Stomach (tissue), 9 donors: ENCODE results near the gene ACSF3. TPM values are rescaled to one million over a fixed set of nuclear protein-coding genes. Genes with fewer than 3 reads are reported as not detected.

Experiments
- DNase-seq, 2 donors: peaks; one replicate each; pipeline versions ENCODE4 v3.0.0 to v3.0.0-alpha.2; 2013 to 2019
- H3K27ac ChIP-seq, 5 donors: fragments of 200-600 bp in 4 of 5; sonication (generic) in 4 of 5; one replicate each; pipeline ENCODE4 v1.5.1; 2013 to 2019; ENCODE audit warnings: mild to moderate bottlenecking in 1 of 5, moderate library complexity in 1 of 5
- H3K27me3 ChIP-seq, 3 donors: fragments of 200-600 bp; sonication (generic); one replicate each; pipeline ENCODE4 v1.5.1; 2017 to 2019; ENCODE audit warnings: mixed run types in 1 of 3
- H3K36me3 ChIP-seq, 4 donors: fragments of 200-600 bp; sonication (generic); 1 replicate in 3 of 4; 2 replicates in 1 of 4; pipeline ENCODE4 v1.5.1; 2016 to 2019
- H3K4me1 ChIP-seq, 4 donors: fragments of 200-600 bp; sonication (generic); one replicate each; pipeline ENCODE4 v1.5.1; 2016 to 2019
- H3K4me3 ChIP-seq, 4 donors: fragments of 200-600 bp; sonication (generic) in 3 of 4; one replicate each; pipeline ENCODE4 v1.5.1; 2016 to 2019; ENCODE audit warnings: mild to moderate bottlenecking in 1 of 4
- H3K9me3 ChIP-seq, 4 donors: fragments of 200-600 bp; sonication (generic); one replicate each; pipeline ENCODE4 v1.5.1; 2016 to 2019
- EP300 ChIP-seq: sonication (generic); formaldehyde crosslinking; IDR thresholded peaks from one replicate; pipeline ENCODE4 v1.6.1; 2017; ENCODE audit warnings: antibody characterized with exemption
- POLR2A ChIP-seq, 4 donors: fragments of 450-650 bp; IDR thresholded peaks; one replicate each; pipeline ENCODE4 v1.6.1; 2016; ENCODE audit warnings: antibody characterized with exemption in 4 of 4, control low read depth in 2 of 4, mild to moderate bottlenecking in 1 of 4, moderate library complexity in 1 of 4
- POLR2AphosphoS5 ChIP-seq, 3 donors: sonication (generic); formaldehyde crosslinking; IDR thresholded peaks; one replicate each; pipeline ENCODE4 v1.6.1; 2016; ENCODE audit warnings: antibody characterized with exemption in 3 of 3
- WGBS, 5 donors: extraction: QIAGEN DNeasy Blood & Tissue Kit in 3 of 5; methylation state at CpG; one replicate each; pipeline versions ENCODE4 v1.1.5 to v1.1.7; 2013 to 2018; 5-methylcytosine and 5-hydroxymethylcytosine counted together
- intact Hi-C: fragments of 100-400 bp; cut with DNase I; formaldehyde crosslinking; loops from one replicate; pipeline ENCODE4 v1.15.1; 2023; ENCODE audit warnings: low total_unique reads
- polyA plus RNA-seq, 3 donors: library from polyadenylated mRNA; stranded (reverse); fragments of 200-250 nt; gene quantifications; one replicate each; pipeline ENCODE4 v1.2.3, GENCODE V29; 2013
- total RNA-seq, 5 donors: library from RNA; depleted of rRNA; stranded (reverse); fragments of >200 nt; gene quantifications; one replicate each; pipeline versions ENCODE4 v1.1.0 to v1.2.3, GENCODE V29; 2014 to 2016
- TF ChIP-seq, protein P1 (sequence below), 7 experiments: fragments of 450-650 bp in 4 of 7; fragments of 200-600 bp in 3 of 7; sonication (generic) in 3 of 7; IDR thresholded peaks; one replicate each; pipeline ENCODE4 v1.5.1; 2016 to 2019; ENCODE audit warnings: antibody characterized with exemption in 7 of 7, control low read depth in 2 of 7, mild to moderate bottlenecking in 1 of 7
- donor health status: healthy with polysubstance abuse.
- donor health status: Bipolar disorder and iron deficiency.
- donor health status: healthy.

The ACSF3 gene
- total and polyA plus RNA-seq, 8 donors, result 16.9 to 265 (median 30.7) TPM

DNA sequence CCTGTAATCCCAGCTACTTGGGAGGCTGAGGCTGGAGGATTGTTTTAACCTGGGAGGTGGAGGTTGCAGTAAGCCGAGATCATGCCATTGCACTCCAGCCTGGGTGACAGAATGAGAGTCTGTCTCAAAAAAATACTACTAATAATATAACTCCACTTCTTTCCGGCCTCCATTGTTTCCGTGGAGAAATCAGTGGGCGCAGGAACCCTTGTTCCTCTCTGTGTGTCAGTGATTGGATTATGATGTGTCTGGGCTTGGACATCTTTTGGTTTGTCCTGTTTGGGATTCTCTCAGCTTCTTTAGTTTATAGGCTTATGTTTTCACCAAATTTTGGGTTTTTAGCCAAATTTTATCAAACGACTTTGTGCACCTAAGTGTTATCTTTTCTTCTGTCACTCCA lies 36.8 kb downstream of the ACSF3 start:
- no peaks in the 10 kb centered on the region for H3K4me1 ChIP-seq
- H3K27ac ChIP-seq, result no peak overlapping the region
- no peak for DNase-seq
- H3K27me3 ChIP-seq, result no peaks in the 10 kb centered on the region
- H3K4me3 ChIP-seq, result no peak overlapping the region
- peaks cover 19 to 78% (median 65%) of the 10 kb centered on the region in 4 donors for H3K36me3 ChIP-seq
- no peak for TF ChIP-seq POLR2AphosphoS5 (IDR thresholded peaks at IDR 0.05)
- no peak for TF ChIP-seq EP300
- TF ChIP-seq, protein P1, sequence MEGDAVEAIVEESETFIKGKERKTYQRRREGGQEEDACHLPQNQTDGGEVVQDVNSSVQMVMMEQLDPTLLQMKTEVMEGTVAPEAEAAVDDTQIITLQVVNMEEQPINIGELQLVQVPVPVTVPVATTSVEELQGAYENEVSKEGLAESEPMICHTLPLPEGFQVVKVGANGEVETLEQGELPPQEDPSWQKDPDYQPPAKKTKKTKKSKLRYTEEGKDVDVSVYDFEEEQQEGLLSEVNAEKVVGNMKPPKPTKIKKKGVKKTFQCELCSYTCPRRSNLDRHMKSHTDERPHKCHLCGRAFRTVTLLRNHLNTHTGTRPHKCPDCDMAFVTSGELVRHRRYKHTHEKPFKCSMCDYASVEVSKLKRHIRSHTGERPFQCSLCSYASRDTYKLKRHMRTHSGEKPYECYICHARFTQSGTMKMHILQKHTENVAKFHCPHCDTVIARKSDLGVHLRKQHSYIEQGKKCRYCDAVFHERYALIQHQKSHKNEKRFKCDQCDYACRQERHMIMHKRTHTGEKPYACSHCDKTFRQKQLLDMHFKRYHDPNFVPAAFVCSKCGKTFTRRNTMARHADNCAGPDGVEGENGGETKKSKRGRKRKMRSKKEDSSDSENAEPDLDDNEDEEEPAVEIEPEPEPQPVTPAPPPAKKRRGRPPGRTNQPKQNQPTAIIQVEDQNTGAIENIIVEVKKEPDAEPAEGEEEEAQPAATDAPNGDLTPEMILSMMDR (IDR thresholded peaks at IDR 0.05), result no peak
- no peak for TF ChIP-seq POLR2A (IDR thresholded peaks at IDR 0.05)
- H3K9me3 ChIP-seq, result peaks cover 0 to 9% (median 0%) of the 10 kb centered on the region in 4 donors
- intact Hi-C loops, result no loop called here
- WGBS, 5 donors, result 96 to 99% (median 98%) methylated on average over 5 of the region's 5 CpGs

- no peak for TF ChIP-seq POLR2A (IDR thresholded peaks at IDR 0.05)
- TF ChIP-seq, protein P1 (IDR thresholded peaks at IDR 0.05), result no peak
- TF ChIP-seq POLR2AphosphoS5 (IDR thresholded peaks at IDR 0.05), result no peak
- no peak for TF ChIP-seq EP300
- H3K9me3 ChIP-seq, result peaks cover 0 to 9% (median 0%) of the 10 kb centered on the region in 4 donors
- H3K4me3 ChIP-seq, result no peak overlapping the region
- no peak for DNase-seq
- H3K4me1 ChIP-seq, result no peaks in the 10 kb centered on the region
- H3K27ac ChIP-seq, result no peak overlapping the region
- 75 to 91% (median 86%) methylated on average over 14 to 17 of the region's 17 CpGs for WGBS, 5 donors
- H3K36me3 ChIP-seq, result peaks cover 21 to 79% (median 70%) of the 10 kb centered on the region in 4 donors
- no peaks in the 10 kb centered on the region for H3K27me3 ChIP-seq
- intact Hi-C loops, result no loop called here
Observed at GRCh38 chr16:89131783-89132182, 38.1 kb downstream of the ACSF3 start.

DNA sequence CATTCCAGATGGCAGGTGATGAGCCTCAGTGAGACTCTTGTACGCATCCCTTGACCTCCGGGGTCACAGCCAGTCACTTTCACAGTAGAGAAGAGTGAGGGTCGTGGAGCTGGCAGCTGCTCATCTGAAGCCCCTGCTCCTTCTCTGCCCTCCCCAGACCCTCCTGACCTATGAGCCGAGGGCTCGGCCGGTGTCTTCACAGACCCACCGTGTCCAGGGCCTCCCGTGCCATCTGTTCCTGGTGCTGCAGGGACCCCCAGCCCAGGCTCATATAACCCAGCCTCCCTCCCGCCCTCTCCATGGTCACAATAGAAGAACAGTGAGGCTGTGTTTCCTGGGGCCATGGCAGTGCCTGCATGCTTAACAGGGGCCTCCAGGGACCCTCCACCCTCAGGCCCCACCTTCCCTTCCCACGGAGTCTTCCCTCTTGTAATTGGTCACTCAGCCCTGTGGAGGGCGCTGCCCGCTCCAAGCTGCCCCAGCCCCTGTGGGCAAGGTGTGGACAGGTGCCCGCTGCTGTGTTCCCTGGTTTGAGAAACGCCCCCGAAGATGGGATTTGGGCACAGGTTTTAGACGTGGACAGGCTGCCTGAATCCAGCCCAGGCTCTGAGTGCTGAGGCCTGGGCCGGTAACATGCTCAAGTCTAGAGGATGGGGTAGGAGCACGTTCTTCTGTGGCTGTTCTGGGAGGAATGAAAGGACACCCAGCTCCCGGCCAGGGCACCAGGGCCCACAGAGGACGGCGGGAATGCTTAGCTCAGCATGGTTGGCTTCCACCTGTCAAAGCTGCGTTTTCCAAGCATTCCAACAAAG lies 38.7 kb downstream of the ACSF3 start:
- Histone ChIP-seq H3K27me3 (no peaks in the 10 kb centered on the region), H3K27ac (no peak overlapping the region), H3K4me3 (no peak overlapping the region), H3K36me3 (peaks cover 23 to 81% (median 75%) of the 10 kb centered on the region in 4 donors), H3K9me3 (peaks cover 0 to 9% (median 0%) of the 10 kb centered on the region in 4 donors), H3K4me1 (no peaks in the 10 kb centered on the region)
- intact Hi-C loops, result no loop called here
- no peak for TF ChIP-seq EP300
- TF ChIP-seq POLR2A (IDR thresholded peaks at IDR 0.05), result no peak
- TF ChIP-seq POLR2AphosphoS5 (IDR thresholded peaks at IDR 0.05), result no peak
- TF ChIP-seq, protein P1 (IDR thresholded peaks at IDR 0.05), result no peak
- no peak for DNase-seq
- WGBS, 5 donors, result 92 to 97% (median 95%) methylated on average over 14 to 22 of the region's 22 CpGs

GRCh38 chr16:89133457-89134127 lies 39.9 kb downstream of the ACSF3 start:
- intact Hi-C loops, result no loop called here
- TF ChIP-seq POLR2AphosphoS5 (IDR thresholded peaks at IDR 0.05) (no peak), EP300 (no peak), POLR2A (IDR thresholded peaks at IDR 0.05) (no peak)
- TF ChIP-seq, protein P1 (IDR thresholded peaks at IDR 0.05), result no peak
- H3K27ac ChIP-seq, result no peak overlapping the region
- H3K9me3 ChIP-seq, result peaks cover 0 to 9% (median 0%) of the 10 kb centered on the region in 4 donors
- H3K27me3 ChIP-seq, result no peaks in the 10 kb centered on the region
- H3K4me1 ChIP-seq, result no peaks in the 10 kb centered on the region
- no peak for DNase-seq
- WGBS, 5 donors, result 95 to 97% (median 96%) methylated on average over 21 to 25 of the region's 25 CpGs
- peaks cover 23 to 92% (median 86%) of the 10 kb centered on the region in 4 donors for H3K36me3 ChIP-seq
- no peak overlapping the region for H3K4me3 ChIP-seq
